T-helper 1 cell treated with Interleukin-12 subunit alpha and Interleukin-12 subunit beta and Interleukin-4 antibody, amounts not matched to agents 30 μg/mL and 1 μg/mL, for 36 hours (primary cell): Measurements from ENCODE around the gene CHRND.
"Not testable (repeated sequence)": the region's sequence is repeated elsewhere in the genome, so short reads cannot be mapped to it uniquely, and the experiment has no call there.

Source experiments
- H3K27ac Mint-ChIP-seq: one replicate; pipeline ENCODE4 v1.8.0; 2021; ENCODE audit warnings: mild to moderate bottlenecking, mixed read lengths
- H3K27me3 Mint-ChIP-seq: one replicate; pipeline ENCODE4 v1.8.0; 2021; ENCODE audit warnings: low read depth, mixed read lengths
- H3K36me3 Mint-ChIP-seq: one replicate; pipeline ENCODE4 v1.8.0; 2021; ENCODE audit warnings: low read depth, mixed read lengths
- H3K4me1 Mint-ChIP-seq: one replicate; pipeline ENCODE4 v1.8.0; 2021; ENCODE audit warnings: low read depth, mixed read lengths
- H3K4me3 Mint-ChIP-seq: one replicate; pipeline ENCODE4 v1.8.0; 2021; ENCODE audit warnings: mild to moderate bottlenecking, moderate library complexity, mixed read lengths
- H3K9me3 Mint-ChIP-seq: one replicate; pipeline ENCODE4 v1.8.0; 2021; ENCODE audit warnings: mixed read lengths

CHRND gene

GRCh38 chr2:232549655-232550353, 23.8 kb downstream of the CHRND start:
- Mint-ChIP-seq H3K27ac (peak overlapping the region; percentile 100), H3K9me3 (no peaks in the 10 kb centered on the region), H3K27me3 (no peaks in the 10 kb centered on the region), H3K4me3 (peak overlapping the region; percentile 100), H3K36me3 (peaks cover 37% of the 10 kb centered on the region), H3K4me1 (peaks cover 57% of the 10 kb centered on the region)

DNA sequence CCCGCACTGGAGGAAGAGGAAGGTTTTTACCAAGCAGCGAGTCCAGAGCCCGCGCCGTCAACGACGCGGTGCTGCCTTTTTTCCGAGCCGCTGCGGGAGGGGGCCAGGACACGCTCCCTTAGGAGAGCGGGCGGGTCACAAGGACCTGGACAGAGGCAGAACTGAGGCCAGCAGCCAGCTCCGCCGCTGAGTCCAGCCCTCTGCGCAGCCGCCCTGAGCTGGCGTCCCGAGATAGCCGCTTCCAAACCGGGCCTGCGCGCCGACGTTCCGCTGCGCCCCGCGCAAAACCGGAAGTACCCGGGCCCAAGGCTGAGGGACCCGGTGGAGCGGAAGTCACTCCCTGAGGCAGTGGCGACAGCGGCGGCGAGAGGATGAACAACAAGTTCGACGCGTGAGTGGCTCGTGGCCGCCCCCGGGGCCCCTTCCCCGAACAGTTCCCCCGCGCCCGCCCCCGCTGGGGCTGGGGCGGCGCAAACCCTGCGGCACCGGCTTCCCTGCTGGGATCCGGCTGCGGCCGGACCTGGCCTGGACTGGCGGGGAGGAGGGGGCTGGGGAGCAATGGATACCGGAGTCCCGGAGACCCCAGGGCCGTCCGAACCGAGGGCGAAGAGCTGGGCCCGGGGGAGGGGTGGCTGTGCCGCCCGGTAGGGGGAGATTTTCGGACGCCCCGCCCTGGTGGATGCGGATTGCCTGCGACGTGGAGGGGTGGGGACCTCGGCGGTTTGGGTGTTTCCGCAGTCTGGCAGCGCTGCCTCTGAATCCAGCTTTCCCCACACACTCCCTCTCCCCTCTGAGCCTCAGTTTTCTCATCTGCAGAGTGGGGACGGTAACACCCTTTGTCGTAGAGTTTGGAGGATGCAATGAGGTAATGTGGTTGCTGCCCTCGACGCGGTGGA, 24.6 kb downstream of the CHRND start, which contains the start of the genes EIF4E2 and TIGD1:
Gene EIF4E2, plus strand, starts transcription at position 336 of the 896 bp plus-strand sequence. Its CDS starts 36 bp downstream, at position 372.
Gene TIGD1, minus strand, starts transcription at position 204 of the 896 bp plus-strand sequence. CDS start 675 bp downstream, outside the sequence.
- H3K4me3 Mint-ChIP-seq: peak within 1 kb of the TSS; percentile 100
- peaks cover 64% of the 10 kb centered on the region for H3K4me1 Mint-ChIP-seq
- peaks cover 40% of the 10 kb centered on the region for H3K36me3 Mint-ChIP-seq
- H3K27me3 Mint-ChIP-seq: no peaks in the 10 kb centered on the region
- H3K9me3 Mint-ChIP-seq: no peaks in the 10 kb centered on the region
- peak within 1 kb of the TSS; percentile 100 for H3K27ac Mint-ChIP-seq

GRCh38 chr2:232551250-232551638, 25.3 kb downstream of the CHRND start:
- Mint-ChIP-seq H3K36me3 (peaks cover 43% of the 10 kb centered on the region), H3K4me1 (peaks cover 68% of the 10 kb centered on the region), H3K27ac (peak overlapping the region; percentile 99), H3K27me3 (no peaks in the 10 kb centered on the region), H3K9me3 (no peaks in the 10 kb centered on the region), H3K4me3 (peak overlapping the region; percentile 100)

GRCh38 chr2:232551776-232552175, 25.8 kb downstream of the CHRND start:
- peak overlapping the region; percentile 100 for H3K4me3 Mint-ChIP-seq

DNA sequence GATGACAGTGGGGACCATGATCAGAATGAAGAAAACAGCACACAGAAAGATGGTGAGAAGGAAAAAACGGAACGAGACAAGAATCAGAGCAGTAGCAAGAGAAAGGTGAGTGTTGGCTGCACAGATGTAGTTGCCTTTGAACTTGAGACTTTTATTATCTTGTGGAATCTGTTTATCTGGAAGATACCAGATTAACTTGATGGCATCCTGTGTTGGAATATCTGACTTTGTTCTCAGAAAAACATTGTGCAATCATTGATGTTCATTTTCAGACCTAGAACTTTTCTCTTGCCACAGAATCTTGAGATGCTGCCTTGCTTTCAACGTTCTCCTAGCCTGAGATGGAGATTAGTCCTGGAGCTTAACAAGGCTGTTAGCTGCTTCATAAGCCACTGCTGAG, 30.5 kb downstream of the CHRND start:
- Mint-ChIP-seq H3K27me3 (no peaks in the 10 kb centered on the region), H3K27ac (peak overlapping the region; percentile 42), H3K36me3 (peaks cover 45% of the 10 kb centered on the region), H3K4me1 (peaks cover 39% of the 10 kb centered on the region), H3K4me3 (no peak overlapping the region), H3K9me3 (no peaks in the 10 kb centered on the region)

More at GRCh38 chr2:232551776-232552175, 25.8 kb downstream of the CHRND start:
- peaks cover 45% of the 10 kb centered on the region for H3K36me3 Mint-ChIP-seq
- peak overlapping the region; percentile 99 for H3K27ac Mint-ChIP-seq
- no peaks in the 10 kb centered on the region for H3K27me3 Mint-ChIP-seq
- H3K4me1 Mint-ChIP-seq: peaks cover 69% of the 10 kb centered on the region
- no peaks in the 10 kb centered on the region for H3K9me3 Mint-ChIP-seq

DNA sequence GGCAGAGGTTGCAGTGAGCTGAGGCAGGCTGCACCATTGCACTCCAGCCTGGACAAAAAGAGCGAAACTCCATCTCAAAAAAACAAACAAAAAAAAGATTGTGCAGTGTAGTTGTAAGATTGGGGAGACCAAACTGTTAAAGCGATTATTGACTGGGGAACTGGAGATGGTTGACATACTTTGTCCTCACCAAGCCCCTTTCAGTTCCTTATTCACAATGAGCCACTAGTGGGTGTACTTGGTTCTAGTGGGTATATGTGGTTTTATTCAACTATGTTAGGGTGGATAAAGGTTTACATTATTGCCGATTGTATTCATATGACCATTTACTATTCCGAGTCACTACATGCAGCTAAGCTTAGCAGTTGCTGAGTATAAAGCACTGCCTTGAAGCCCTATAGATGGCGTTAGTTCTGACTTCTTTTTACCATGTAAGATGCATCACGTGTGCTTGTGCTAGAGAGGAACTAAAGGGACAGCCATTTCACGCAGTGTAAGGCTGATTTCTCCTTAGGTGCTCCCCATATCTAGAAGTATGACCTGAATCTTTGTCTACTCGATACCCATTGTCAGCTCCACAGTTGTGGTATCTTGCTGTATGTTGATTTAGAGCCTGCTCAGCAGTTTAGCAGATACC, 36.7 kb downstream of the CHRND start:
- H3K27me3 Mint-ChIP-seq: no peaks in the 10 kb centered on the region
- H3K27ac Mint-ChIP-seq: no peak overlapping the region
- H3K4me1 Mint-ChIP-seq: peaks cover 5% of the 10 kb centered on the region
- peaks cover 45% of the 10 kb centered on the region for H3K36me3 Mint-ChIP-seq
- no peaks in the 10 kb centered on the region for H3K9me3 Mint-ChIP-seq
- no peak overlapping the region for H3K4me3 Mint-ChIP-seq

DNA sequence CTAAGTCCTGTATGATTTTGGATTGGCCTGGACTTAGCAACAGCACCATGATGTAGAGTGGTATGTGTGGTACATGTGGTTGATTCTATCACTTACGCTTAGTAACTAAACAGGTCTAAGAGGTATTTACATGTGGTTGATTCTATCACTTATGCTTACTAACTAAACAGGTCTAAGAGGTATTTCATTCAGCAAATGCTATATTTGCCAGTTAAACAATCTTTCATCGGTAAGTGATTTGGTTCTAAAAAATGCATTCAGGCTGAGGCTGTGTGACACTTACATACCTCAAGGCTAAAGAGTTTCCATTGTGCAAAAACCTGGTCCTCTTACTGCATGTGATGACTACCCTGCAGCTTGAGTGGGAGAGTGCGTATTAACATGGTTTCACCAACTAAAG, 37.6 kb downstream of the CHRND start:
- Mint-ChIP-seq H3K27ac (no peak overlapping the region), H3K27me3 (no peaks in the 10 kb centered on the region), H3K4me3 (no peak overlapping the region), H3K36me3 (peaks cover 51% of the 10 kb centered on the region), H3K4me1 (peaks cover 7% of the 10 kb centered on the region), H3K9me3 (no peaks in the 10 kb centered on the region)

- Mint-ChIP-seq H3K4me3 (no peak overlapping the region), H3K27ac (no peak overlapping the region), H3K9me3 (no peaks in the 10 kb centered on the region), H3K27me3 (no peaks in the 10 kb centered on the region), H3K4me1 (peaks cover 7% of the 10 kb centered on the region), H3K36me3 (peaks cover 54% of the 10 kb centered on the region)
These were observed 41.8 kb downstream of the CHRND start for GRCh38 chr2:232567721-232568120.

DNA sequence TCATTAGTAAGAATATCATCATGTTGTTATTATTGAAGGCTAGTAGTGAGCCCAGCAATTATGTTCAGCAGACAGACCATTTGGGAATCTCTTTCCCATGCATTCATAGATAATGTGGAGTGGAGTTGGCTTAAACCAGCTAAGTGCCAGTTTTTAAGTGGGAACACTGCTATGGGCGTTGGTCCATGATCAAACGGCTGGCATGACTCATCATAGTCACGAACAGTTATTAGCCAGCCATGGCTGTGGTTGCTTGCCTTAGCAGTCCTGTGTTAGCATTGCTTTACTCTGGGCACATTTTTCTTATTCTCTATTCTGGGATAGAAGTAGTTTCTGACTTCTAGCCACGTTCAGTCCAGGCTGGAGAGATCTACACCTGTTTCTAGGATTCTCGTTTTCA, 42.2 kb downstream of the CHRND start:
- H3K27me3 Mint-ChIP-seq: no peaks in the 10 kb centered on the region
- no peaks in the 10 kb centered on the region for H3K9me3 Mint-ChIP-seq
- no peak overlapping the region for H3K27ac Mint-ChIP-seq
- peaks cover 7% of the 10 kb centered on the region for H3K4me1 Mint-ChIP-seq
- no peak overlapping the region for H3K4me3 Mint-ChIP-seq
- peaks cover 51% of the 10 kb centered on the region for H3K36me3 Mint-ChIP-seq

DNA sequence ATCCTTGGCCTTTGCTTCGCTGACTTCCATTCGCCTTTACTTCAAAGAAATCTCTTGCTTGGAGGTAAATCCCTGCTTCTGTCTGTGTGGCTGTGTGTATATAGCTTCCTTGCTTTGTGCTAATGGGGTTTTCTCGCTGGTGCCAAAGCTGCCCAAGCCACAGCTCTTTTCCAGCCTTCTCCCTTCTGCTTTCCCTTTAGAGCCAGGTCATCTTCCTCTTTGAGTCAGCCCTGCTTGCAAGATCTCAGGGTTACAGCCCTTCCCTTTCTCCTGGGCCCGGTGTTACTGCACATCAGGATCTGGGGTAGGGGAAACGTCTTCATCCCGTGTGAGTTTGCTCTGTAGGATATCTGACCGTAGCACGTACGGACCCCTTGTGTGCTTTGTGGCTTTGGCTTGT, 43.6 kb downstream of the CHRND start:
- Mint-ChIP-seq H3K27ac (no peak overlapping the region), H3K27me3 (no peaks in the 10 kb centered on the region), H3K4me1 (peaks cover 2% of the 10 kb centered on the region), H3K36me3 (peaks cover 54% of the 10 kb centered on the region), H3K4me3 (no peak overlapping the region), H3K9me3 (no peaks in the 10 kb centered on the region)

GRCh38 chr2:232570481-232570880, 44.5 kb downstream of the CHRND start:
- H3K36me3 Mint-ChIP-seq: peaks cover 47% of the 10 kb centered on the region
- not testable (repeated sequence) for H3K4me1 Mint-ChIP-seq, H3K27me3 Mint-ChIP-seq, H3K27ac Mint-ChIP-seq, H3K9me3 Mint-ChIP-seq, H3K4me3 Mint-ChIP-seq

DNA sequence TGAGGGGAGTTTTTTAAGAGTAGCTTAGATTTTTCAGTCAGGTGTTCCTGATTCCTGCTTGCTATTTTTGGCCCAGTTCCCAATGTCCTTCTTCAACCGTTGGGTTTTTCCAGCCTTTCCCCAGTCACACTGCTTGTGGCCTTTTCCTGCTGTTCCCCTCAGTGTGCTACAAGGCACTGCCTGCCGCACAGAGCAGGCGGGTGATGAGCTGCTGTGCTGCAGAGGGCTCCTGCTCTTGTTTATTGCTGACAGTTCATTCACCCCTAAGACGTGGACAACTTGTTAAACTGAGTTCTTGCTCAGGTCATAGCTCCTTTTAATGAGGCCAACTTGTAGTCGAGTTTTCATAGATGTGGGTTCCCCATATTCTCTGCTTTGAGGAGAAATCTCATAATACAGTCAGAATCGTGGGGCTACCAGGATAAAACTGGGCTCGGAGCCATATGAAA, 45.1 kb downstream of the CHRND start:
- no peaks in the 10 kb centered on the region for H3K27me3 Mint-ChIP-seq
- no peaks in the 10 kb centered on the region for H3K9me3 Mint-ChIP-seq
- H3K27ac Mint-ChIP-seq: no peak overlapping the region
- peaks cover 2% of the 10 kb centered on the region for H3K4me1 Mint-ChIP-seq
- no peak overlapping the region for H3K4me3 Mint-ChIP-seq
- peaks cover 45% of the 10 kb centered on the region for H3K36me3 Mint-ChIP-seq

DNA sequence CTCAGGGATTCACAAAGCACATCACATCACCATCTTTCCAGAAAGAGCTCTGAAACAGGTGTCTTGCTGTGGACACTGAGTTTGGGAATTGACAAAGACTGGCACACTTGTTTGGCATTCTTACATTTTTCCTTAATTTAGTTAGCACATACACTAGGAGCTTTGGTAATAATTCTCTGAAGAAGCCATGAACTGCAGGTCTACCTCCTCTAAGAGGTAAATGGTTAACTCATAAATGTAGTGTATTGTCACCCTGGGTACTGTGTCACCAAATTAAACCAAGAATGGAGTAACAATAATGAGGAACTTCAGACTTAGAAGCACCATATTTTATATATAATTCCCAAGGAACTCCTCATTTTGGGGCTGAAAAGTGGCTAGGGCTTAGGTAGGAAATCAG, 47.1 kb downstream of the CHRND start:
- no peak overlapping the region for H3K4me3 Mint-ChIP-seq
- no peaks in the 10 kb centered on the region for H3K9me3 Mint-ChIP-seq
- H3K36me3 Mint-ChIP-seq: peaks cover 35% of the 10 kb centered on the region
- H3K4me1 Mint-ChIP-seq: no peaks in the 10 kb centered on the region
- no peaks in the 10 kb centered on the region for H3K27me3 Mint-ChIP-seq
- H3K27ac Mint-ChIP-seq: no peak overlapping the region

DNA sequence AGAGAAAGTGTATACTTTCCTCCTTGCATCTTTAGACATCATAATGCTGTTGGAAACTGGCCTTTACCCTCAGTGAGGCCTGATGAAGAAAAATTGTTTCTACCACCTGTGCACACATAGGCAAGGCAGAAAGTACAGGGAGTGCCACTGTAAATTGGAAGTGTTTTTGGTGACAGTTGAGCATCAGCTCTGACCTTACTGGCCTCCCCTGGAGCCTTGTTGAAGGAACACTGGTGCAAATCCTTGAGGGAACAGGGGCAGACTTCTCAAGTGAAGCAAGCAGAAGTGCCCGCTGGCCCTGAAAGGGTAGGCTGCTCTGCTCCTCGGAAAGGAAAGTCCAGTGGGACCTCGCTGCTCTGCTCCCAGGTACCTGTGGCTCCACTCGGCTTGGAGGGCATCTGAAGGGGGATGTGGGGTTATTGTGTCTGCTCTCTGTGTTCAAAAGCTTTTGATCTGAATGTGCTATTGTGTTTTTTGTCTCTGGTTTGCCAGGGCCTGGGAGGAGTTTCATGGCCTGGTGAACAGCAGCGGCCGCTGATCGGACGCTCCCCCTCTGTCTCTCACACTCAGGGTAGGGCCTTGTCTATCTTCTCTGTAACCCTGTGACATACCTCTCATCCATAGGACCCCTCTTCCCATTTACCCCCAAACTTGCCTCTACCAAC, 47.9 kb downstream of the CHRND start:
- no peak overlapping the region for H3K27ac Mint-ChIP-seq
- no peaks in the 10 kb centered on the region for H3K9me3 Mint-ChIP-seq
- no peaks in the 10 kb centered on the region for H3K4me1 Mint-ChIP-seq
- no peak overlapping the region for H3K4me3 Mint-ChIP-seq
- H3K27me3 Mint-ChIP-seq: no peaks in the 10 kb centered on the region
- H3K36me3 Mint-ChIP-seq: peaks cover 26% of the 10 kb centered on the region
